PC-3 (cell line): ENCODE results near the gene KCNJ6. TPM values are rescaled to one million over a fixed set of nuclear protein-coding genes. Genes with fewer than 3 reads are reported as not detected.

Source experiments
- ATAC-seq: fragments of 200-7000 bp; cut with Tn5 transposase; 2 replicates; pipeline ENCODE4 v1.9.1; 2020; ENCODE audit warnings: mild to moderate bottlenecking, moderate library complexity
- BruUV-seq: library from RNA; stranded (reverse); fragments of 400-500 nt; replicated peaks from 2 replicates; lab custom pipeline; 2021; lab: Mats Ljungman, UMichigan
- CTCF ChIA-PET: fragments of 300-600 bp; sonication (Branson Sonifier 250); formaldehyde crosslinking; loops from one replicate; lab custom pipeline; 2022; ENCODE audit warnings: antibody characterized with exemption; lab: Charles Lee
- POLR2A ChIA-PET: fragments of 300-600 bp; sonication (Branson Sonifier 250); formaldehyde crosslinking; loops from one replicate; lab custom pipeline; 2022; ENCODE audit warnings: antibody characterized with exemption; ENCODE audit not compliant: unreplicated experiment; lab: Charles Lee
- DNase-seq: peaks from one replicate; pipeline ENCODE4 v3.0.0-alpha.2; 2015
- H2AFZ ChIP-seq: fragments of 300-600 bp; sonication (generic); 2 replicates; pipeline ENCODE4 v1.6.0; 2016; ENCODE audit warnings: antibody characterized with exemption, low read length
- H3F3A ChIP-seq: fragments of 300-600 bp; sonication (generic); one replicate; pipeline ENCODE4 v1.6.0; 2017; ENCODE audit warnings: antibody characterized with exemption, low read length, control low read depth, mild to moderate bottlenecking; ENCODE audit not compliant: unreplicated experiment
- H3K27ac ChIP-seq: fragments of 300-600 bp; sonication (generic); 2 replicates; pipeline ENCODE4 v1.5.1; 2016; ENCODE audit warnings: mild to moderate bottlenecking, low read length
- H3K27me3 ChIP-seq: fragments of 300-600 bp; sonication (generic); 2 replicates; pipeline ENCODE4 v1.6.1; 2016; ENCODE audit warnings: low read length, mixed read lengths
- H3K36me3 ChIP-seq: fragments of 300-600 bp; sonication (generic); 2 replicates; pipeline ENCODE4 v1.6.1; 2016; ENCODE audit warnings: low read depth, mixed run types, low read length, mixed read lengths
- H3K4me1 ChIP-seq: fragments of 300-600 bp; sonication (generic); 2 replicates; pipeline ENCODE4 v1.5.1; 2016; ENCODE audit warnings: low read length; ENCODE audit not compliant: insufficient read depth
- H3K4me2 ChIP-seq: fragments of 300-600 bp; sonication (generic); 2 replicates; pipeline ENCODE4 v1.6.0; 2016; ENCODE audit warnings: low read length
- H3K4me3 ChIP-seq: fragments of 300-600 bp; sonication (generic); 2 replicates; pipeline ENCODE4 v1.5.1; 2016; ENCODE audit warnings: mild to moderate bottlenecking, low read length, mixed read lengths
- H3K79me2 ChIP-seq: fragments of 300-600 bp; sonication (generic); 2 replicates; pipeline ENCODE4 v1.6.1; 2017; ENCODE audit warnings: low read length, mixed read lengths
- H3K9ac ChIP-seq: fragments of 300-600 bp; sonication (generic); 2 replicates; pipeline ENCODE4 v1.6.0; 2016; ENCODE audit warnings: mild to moderate bottlenecking, low read length
- H3K9me2 ChIP-seq: fragments of 300-600 bp; sonication (generic); replicated peaks from 2 replicates; pipeline ENCODE4 v1.6.1; 2016; ENCODE audit warnings: mixed run types, low read length, mixed read lengths
- H3K9me3 ChIP-seq: fragments of 300-600 bp; sonication (generic); 2 replicates; pipeline ENCODE4 v1.6.1; 2016; ENCODE audit warnings: low read length, mixed read lengths
- H4K20me1 ChIP-seq: fragments of 300-600 bp; sonication (generic); 2 replicates; pipeline ENCODE4 v1.6.1; 2016; ENCODE audit warnings: low read length, mixed read lengths
- CTCF ChIP-seq: fragments of 300-600 bp; sonication (generic); conservative IDR thresholded peaks from 2 replicates; pipeline ENCODE4 v1.5.1; 2017; ENCODE audit warnings: antibody characterized with exemption, low read depth, mild to moderate bottlenecking, low read length
- EZH2 ChIP-seq: fragments of 300-600 bp; sonication (generic); IDR thresholded peaks from one replicate; pipeline ENCODE4 v1.6.1; 2017; ENCODE audit warnings: antibody characterized with exemption, mild to moderate bottlenecking, low read length; ENCODE audit not compliant: unreplicated experiment
- EZH2phosphoT487 ChIP-seq: fragments of 300-600 bp; sonication (generic); IDR thresholded peaks from 2 replicates; pipeline ENCODE4 v1.6.1; 2018; ENCODE audit warnings: mild to moderate bottlenecking, antibody characterized with exemption, low read length, borderline replicate concordance
- intact Hi-C: fragments of 100-400 bp; cut with micrococcal nuclease; formaldehyde crosslinking; loops from 2 replicates; pipeline ENCODE4 v1.9.0; 2023
- total RNA-seq: library from RNA; depleted of rRNA; stranded (reverse); fragments of >200 nt; gene quantifications from 2 replicates; pipeline ENCODE4 v1.2.3, GENCODE V29; 2014

KCNJ6 gene
- total RNA-seq, 1 experiment from 2014 or later = not detected

GRCh38 chr21:37815893-37816292, 100.4 kb downstream of the KCNJ6 start:
- no peak for TF ChIP-seq EZH2phosphoT487
- no peak for TF ChIP-seq EZH2
- TF ChIP-seq CTCF = no peak
- intact Hi-C loops = no loop called here
- Histone ChIP-seq H3K9ac (no peak overlapping the region), H3K9me2 (no peaks in the 10 kb centered on the region), H3K36me3 (no peaks in the 10 kb centered on the region), H4K20me1 (no peaks in the 10 kb centered on the region), H2AFZ (no peak overlapping the region), H3K9me3 (peaks cover 10% of the 10 kb centered on the region; the same call in 1 of the 2 replicates), H3K79me2 (no peaks in the 10 kb centered on the region), H3K27me3 (peaks cover 55% of the 10 kb centered on the region), H3K4me2 (no peak overlapping the region), H3K4me1 (no peaks in the 10 kb centered on the region), H3K27ac (no peak overlapping the region), H3K4me3 (no peak overlapping the region), H3F3A (no peaks in the 10 kb centered on the region)
- ChIA-PET CTCF (no interaction called here), POLR2A (no interaction called here)
- ATAC-seq (no peak), DNase-seq (no peak)
- BruUV-seq = no TSS peak

- H3K79me2 ChIP-seq = no peaks in the 10 kb centered on the region
- H3K4me3 ChIP-seq = no peak overlapping the region
- no peaks in the 10 kb centered on the region for H3K4me1 ChIP-seq
- H3K9me2 ChIP-seq = no peaks in the 10 kb centered on the region
- H3K36me3 ChIP-seq = no peaks in the 10 kb centered on the region
- POLR2A ChIA-PET = no interaction called here
- ATAC-seq (no peak), DNase-seq (no peak)
- H3F3A ChIP-seq = no peaks in the 10 kb centered on the region
- no peak overlapping the region for H2AFZ ChIP-seq
- H3K27me3 ChIP-seq = 0 out of 2 replicates have a peak, but pooled peaks cover 14% of the 10 kb centered on the region
- CTCF ChIA-PET = no interaction called here
- H4K20me1 ChIP-seq = no peaks in the 10 kb centered on the region
- no TSS peak for BruUV-seq
- H3K4me2 ChIP-seq = no peak overlapping the region
- H3K9me3 ChIP-seq = peaks cover 15% of the 10 kb centered on the region; the same call in 1 of the 2 replicates
- intact Hi-C loops = no loop called here
- no peak overlapping the region for H3K9ac ChIP-seq
- TF ChIP-seq EZH2phosphoT487 (no peak), EZH2 (no peak), CTCF (no peak)
- no peak overlapping the region for H3K27ac ChIP-seq
Measured at GRCh38 chr21:37811711-37812110, 104.5 kb downstream of the KCNJ6 start.

- ATAC-seq (no peak), DNase-seq (no peak)
- TF ChIP-seq EZH2 (no peak), CTCF (no peak), EZH2phosphoT487 (no peak)
- Histone ChIP-seq H3F3A (no peaks in the 10 kb centered on the region), H3K27ac (no peak overlapping the region), H3K9me2 (no peaks in the 10 kb centered on the region), H3K36me3 (no peaks in the 10 kb centered on the region), H3K79me2 (no peaks in the 10 kb centered on the region), H3K4me3 (no peak overlapping the region), H3K27me3 (peaks cover 12% of the 10 kb centered on the region; the same call in 1 of the 2 replicates), H3K4me1 (no peaks in the 10 kb centered on the region), H2AFZ (no peak overlapping the region), H3K9ac (no peak overlapping the region), H4K20me1 (no peaks in the 10 kb centered on the region), H3K4me2 (no peak overlapping the region), H3K9me3 (peaks cover 15% of the 10 kb centered on the region; the same call in 1 of the 2 replicates)
- no TSS peak for BruUV-seq
- intact Hi-C loops = no loop called here
- ChIA-PET POLR2A (no interaction called here), CTCF (no interaction called here)
Measured at GRCh38 chr21:37808261-37808660, 108.0 kb downstream of the KCNJ6 start.
